ENCODE data around the gene CNOT8.
"Not testable (repeated sequence)": the region's sequence is repeated elsewhere in the genome, so short reads cannot be mapped to it uniquely, and the experiment has no call there.

The CNOT8 gene

DNA sequence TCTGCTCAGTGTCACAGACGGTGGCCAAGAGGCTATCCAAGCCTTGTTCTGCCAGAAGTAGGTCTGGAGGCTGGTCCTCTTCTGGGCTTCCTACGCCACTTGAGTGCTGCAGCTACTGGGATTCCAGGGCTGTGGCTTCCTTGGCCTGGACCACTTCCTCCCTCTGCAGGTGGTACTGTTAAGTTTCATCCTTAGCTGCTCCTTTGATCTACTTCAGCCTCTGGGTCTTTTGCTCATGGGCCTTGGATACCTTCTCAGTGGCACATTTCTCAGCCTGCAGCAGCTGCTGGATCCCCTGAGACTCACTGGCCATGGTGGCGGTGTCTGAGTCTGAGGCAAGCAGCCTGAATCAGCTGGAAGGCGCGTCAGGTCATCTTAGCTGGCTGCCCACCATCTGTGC lies 10.3 kb downstream of the CNOT8 start:
- DNase-seq = no peak

DNA sequence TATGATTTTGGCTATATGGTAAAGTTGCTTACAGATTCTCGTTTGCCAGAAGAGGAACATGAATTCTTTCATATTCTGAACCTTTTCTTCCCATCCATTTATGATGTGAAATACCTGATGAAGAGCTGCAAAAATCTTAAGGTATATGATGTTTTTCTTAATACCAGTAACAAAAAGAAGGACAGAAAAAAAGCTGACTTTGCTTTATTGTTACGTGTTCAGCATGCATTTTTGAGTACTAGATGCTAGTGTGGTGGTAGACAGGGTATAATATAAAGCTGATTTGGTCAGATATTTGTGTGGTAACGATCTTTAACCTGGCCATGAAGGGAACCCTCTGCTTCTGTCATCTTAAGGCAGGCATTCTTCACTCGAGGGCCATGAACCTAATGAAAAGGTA lies 13.3 kb downstream of the CNOT8 start:
- no peak for DNase-seq

- no peak for DNase-seq
Observed at GRCh38 chr5:154873791-154874331, 15.4 kb downstream of the CNOT8 start.

GRCh38 chr5:154878642-154879335 lies 20.4 kb downstream of the CNOT8 start:
- DNase-seq = no peak

DNA sequence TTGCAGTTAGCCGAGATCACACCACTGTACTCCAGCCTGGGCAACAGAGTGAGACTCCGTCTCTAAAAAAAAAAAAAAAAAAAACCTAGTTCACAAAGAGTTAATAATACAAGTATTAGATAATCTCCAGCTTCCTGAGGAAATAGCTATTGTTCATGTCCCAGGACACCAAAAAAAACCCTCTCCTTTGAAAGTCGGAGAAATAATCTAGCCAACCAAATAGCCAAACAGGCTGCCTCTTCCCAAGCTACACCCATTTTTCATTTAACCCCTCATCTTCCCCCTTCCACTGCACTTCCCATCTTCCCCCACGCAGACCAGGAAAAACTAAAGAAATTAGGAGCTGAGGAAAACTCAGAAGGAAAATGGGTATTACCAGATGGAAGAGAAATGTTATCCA lies 23.6 kb downstream of the CNOT8 start:
- DNase-seq = no peak

- no peak for DNase-seq
Observed at GRCh38 chr5:154884424-154884823, 26.0 kb downstream of the CNOT8 start.

GRCh38 chr5:154885439-154885838 lies 27.0 kb downstream of the CNOT8 start:
- no peak for DNase-seq

GRCh38 chr5:154892369-154892771 lies 33.9 kb downstream of the CNOT8 start:
- no peak for DNase-seq

- no peak for DNase-seq
Observed at GRCh38 chr5:154893381-154893780, 35.0 kb downstream of the CNOT8 start.

- no peak for DNase-seq
Observed at GRCh38 chr5:154895606-154896561, 37.5 kb downstream of the CNOT8 start.

DNA sequence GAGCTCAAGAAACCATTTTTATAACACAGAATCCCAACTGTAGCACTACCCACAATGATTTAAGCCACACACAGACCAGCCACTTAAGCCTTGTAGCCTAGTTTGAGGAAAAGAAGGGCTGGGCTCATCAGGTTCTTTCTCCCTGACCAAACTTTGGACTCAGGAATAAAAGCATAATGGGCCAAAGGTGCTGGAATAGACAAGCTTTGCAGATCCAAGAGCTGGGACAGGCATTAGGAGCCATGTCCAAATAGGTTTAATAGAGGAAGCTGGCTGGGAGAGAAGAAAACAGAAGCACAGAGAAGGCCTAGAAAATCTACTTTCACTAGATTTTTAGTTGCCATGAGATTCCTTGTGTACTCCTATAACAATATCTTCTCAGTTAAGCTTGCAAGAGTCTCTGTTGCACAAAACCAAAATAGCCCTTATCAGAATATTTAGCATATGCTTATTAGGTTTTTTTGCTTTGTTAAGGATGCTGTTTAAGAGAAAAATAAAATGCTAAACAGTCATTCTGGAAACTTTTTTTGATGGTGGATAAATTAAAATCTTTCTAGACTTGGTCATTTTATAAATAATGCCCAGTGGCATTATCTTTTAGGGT lies 38.2 kb downstream of the CNOT8 start:
- no peak for DNase-seq

- no peak for DNase-seq
Observed at GRCh38 chr5:154898210-154898609, 39.8 kb downstream of the CNOT8 start.

- DNase-seq = no peak
Observed at GRCh38 chr5:154899151-154899816, 40.9 kb downstream of the CNOT8 start.

DNA sequence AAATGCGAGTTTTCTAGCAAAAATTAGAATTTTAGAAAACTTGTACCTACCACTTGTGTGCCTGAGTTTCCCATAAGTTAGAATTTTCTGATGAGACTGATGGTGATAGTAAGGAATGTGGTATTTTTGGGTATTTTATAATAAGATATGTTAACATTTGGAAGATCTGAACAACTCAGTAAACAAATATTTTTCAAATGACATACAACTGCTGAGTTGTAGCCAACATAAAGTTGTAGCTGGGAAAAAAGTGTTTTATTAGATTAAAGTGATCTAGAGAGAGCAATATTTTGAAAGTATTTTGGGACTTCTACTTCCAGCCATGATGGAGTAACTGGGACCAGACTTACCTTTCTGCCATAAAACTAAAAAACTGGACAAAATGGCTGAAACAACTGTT lies 41.6 kb downstream of the CNOT8 start:
- DNase-seq = no peak

- DNase-seq = no peak
Observed at GRCh38 chr5:154901276-154901675, 42.8 kb downstream of the CNOT8 start.

GRCh38 chr5:154901913-154902312 lies 43.5 kb downstream of the CNOT8 start:
- no peak for DNase-seq

DNA sequence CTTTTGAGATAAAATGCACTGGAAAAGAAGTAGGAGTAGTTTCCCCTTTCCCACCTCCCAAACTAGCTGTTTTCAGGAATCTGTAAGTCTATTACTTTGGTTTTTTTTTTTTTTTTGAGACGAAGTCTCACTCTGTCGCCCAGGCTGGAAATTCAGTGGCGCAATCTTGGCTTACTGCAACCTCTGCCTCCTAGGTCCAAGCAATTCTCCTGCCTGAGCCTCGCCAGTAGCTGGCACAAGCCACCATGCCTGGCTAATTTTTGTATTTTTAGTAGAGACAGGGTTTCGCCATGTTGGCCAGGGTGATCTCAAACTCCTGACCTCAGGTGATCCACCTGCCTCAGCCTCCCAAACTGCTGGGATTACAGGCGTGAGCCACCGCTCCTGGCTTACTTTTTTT lies 47.2 kb downstream of the CNOT8 start:
- DNase-seq = not testable (repeated sequence)

- no peak for DNase-seq
Observed at GRCh38 chr5:154916874-154917273, 58.4 kb downstream of the CNOT8 start.

DNA sequence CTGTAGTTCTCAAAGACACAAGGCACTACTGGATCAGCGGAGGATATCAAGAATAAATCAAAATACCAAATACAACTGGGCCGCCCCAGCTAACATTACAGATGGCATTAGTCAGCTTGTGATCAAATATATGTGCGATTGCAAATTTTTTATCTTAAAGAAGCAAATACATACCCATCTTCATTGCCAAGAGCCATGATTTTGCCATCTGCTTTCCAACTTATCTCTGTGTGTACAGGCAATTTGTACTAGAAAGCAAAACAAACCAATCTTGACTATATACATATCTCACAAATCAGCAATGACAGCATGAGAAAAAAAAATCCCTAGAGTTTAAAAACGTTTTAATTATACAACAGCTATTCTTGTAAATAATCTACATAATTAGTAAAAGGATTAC lies 59.3 kb downstream of the CNOT8 start:
- DNase-seq = no peak

- no peak for DNase-seq
Observed at GRCh38 chr5:154923441-154924430, 65.3 kb downstream of the CNOT8 start.
